AG20443 (cell line): ENCODE data around the gene HYI.
"Not testable (repeated sequence)": the region's sequence is repeated elsewhere in the genome, so short reads cannot be mapped to it uniquely, and the experiment has no call there.

Experiments used
- DNase-seq: peaks from one replicate; pipeline ENCODE4 v3.0.0; 2012; ENCODE audit warnings: low spot score, mixed read lengths

The HYI gene

GRCh38 chr1:43464681-43465504 lies 11.2 kb upstream of the HYI start:
- no peak for DNase-seq

GRCh38 chr1:43463479-43463878 lies 9.7 kb upstream of the HYI start:
- no peak for DNase-seq

GRCh38 chr1:43460988-43461693 lies 7.4 kb upstream of the HYI start:
- peak; percentile 3 for DNase-seq

- not testable (repeated sequence) for DNase-seq
These were observed 4.6 kb upstream of the HYI start for GRCh38 chr1:43458379-43458778.

GRCh38 chr1:43455213-43455889 lies 1.6 kb upstream of the HYI start:
- DNase-seq = peak; percentile 4

- DNase-seq = peak; percentile 93
These were observed 710 bp upstream of the HYI start for GRCh38 chr1:43454270-43455011.

GRCh38 chr1:43452789-43453441 lies 816 bp downstream of the HYI start:
- peak; percentile 51 for DNase-seq

- DNase-seq = no peak
These were observed 1.8 kb downstream of the HYI start for GRCh38 chr1:43451701-43452532.

GRCh38 chr1:43451157-43451591 lies 2.6 kb downstream of the HYI start:
- no peak for DNase-seq

- no peak for DNase-seq
These were observed 3.3 kb downstream of the HYI start for GRCh38 chr1:43450251-43450941.

GRCh38 chr1:43449708-43450069 lies 4.0 kb downstream of the HYI start:
- no peak for DNase-seq

- DNase-seq = no peak
These were observed 4.6 kb downstream of the HYI start for GRCh38 chr1:43448955-43449707.

- no peak for DNase-seq
These were observed 5.6 kb downstream of the HYI start for GRCh38 chr1:43447891-43448708.

- DNase-seq = no peak
These were observed 6.6 kb downstream of the HYI start for GRCh38 chr1:43446881-43447835.

GRCh38 chr1:43446388-43446740 lies 7.4 kb downstream of the HYI start:
- DNase-seq = no peak

- DNase-seq = no peak
These were observed 7.9 kb downstream of the HYI start for GRCh38 chr1:43445606-43446387.

- DNase-seq = peak; percentile 33
These were observed 8.9 kb downstream of the HYI start for GRCh38 chr1:43444836-43445235.
